Measurements from ENCODE around the gene ASXL1. TPM values are rescaled to one million over a fixed set of nuclear protein-coding genes. Genes with fewer than 3 reads are reported as not detected.
"Not testable (repeated sequence)": the region's sequence is repeated elsewhere in the genome, so short reads cannot be mapped to it uniquely, and the experiment has no call there.

ASXL1 gene
- polyA plus RNA-seq, 2 of the 4 experiments (the other 2 are of a cell fraction): 35.7 to 36.0 TPM

DNA sequence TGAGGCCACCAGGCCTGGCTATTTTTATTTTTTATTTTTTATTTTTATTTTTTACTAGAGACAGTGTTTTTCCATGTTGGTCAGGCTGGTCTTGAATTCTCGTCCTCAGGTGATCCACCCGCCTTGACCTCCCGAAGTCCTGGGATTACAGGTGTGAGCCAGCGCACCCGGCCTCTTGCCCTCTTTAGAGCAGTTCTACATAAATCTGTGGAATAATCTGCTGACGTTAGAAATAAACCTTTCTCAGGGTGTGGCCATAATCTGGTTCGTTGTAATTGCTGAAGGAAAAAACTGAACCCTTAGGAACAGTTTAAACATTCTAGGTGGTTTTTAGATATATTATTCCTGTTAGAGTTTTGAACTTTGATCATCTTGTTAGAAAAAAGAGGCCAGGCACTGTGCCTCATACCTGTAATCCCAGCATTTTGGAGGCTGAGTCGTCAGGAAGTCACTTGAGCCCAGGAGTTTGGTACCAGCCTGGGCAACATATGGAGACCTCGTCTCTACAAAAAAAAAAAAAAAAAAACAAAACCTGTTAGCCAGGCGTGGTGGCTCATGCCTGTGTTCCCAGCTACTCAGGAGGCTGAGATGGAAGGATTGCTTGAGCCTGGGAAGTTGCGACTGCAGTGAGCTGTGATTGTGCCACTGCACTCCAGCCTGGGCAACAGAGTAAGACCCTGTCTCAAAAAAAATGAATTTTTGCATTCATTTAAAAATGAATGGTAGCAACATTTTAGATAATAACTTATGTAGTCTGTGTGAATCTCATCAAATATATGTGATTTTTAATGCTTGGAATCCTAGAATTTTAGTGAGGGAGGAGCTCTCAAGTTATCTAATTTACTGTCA, 24.2 kb downstream of the ASXL1 start (continued):
- TF ChIP-seq, protein P1, sequence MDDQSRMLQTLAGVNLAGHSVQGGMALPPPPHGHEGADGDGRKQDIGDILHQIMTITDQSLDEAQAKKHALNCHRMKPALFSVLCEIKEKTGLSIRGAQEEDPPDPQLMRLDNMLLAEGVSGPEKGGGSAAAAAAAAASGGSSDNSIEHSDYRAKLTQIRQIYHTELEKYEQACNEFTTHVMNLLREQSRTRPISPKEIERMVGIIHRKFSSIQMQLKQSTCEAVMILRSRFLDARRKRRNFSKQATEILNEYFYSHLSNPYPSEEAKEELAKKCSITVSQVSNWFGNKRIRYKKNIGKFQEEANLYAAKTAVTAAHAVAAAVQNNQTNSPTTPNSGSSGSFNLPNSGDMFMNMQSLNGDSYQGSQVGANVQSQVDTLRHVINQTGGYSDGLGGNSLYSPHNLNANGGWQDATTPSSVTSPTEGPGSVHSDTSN (IDR thresholded peaks at IDR 0.05): no peak
- no peak for TF ChIP-seq ZC3H11A (IDR thresholded peaks at IDR 0.05)

- FAIRE-seq; H3K4me3 ChIP-seq; POLR2A ChIA-PET; ATAC-seq; H3K27ac ChIP-seq; H3K4me2 ChIP-seq; DNase-seq (ENCODE audit: low read depth in 1 of 2, low spot score in 1 of 2); H3K9me3 ChIP-seq: not testable (repeated sequence)
- WGBS (ENCODE audit: missing lambda C conversion rate): 95% methylated on average over 9 of the region's 9 CpGs
- CTCF ChIA-PET: interaction anchor here (1.2 kb wide), 1 partner anchor 12 kb away, joined by 3 read pairs; no protein-coding TSS in a partner anchor
- H3K4me1 ChIP-seq: peaks cover 19% of the 10 kb centered on the region; the same call in 2 of the 3 replicates
These were observed 25.3 kb downstream of the ASXL1 start for GRCh38 chr20:32383441-32383840.

DNA sequence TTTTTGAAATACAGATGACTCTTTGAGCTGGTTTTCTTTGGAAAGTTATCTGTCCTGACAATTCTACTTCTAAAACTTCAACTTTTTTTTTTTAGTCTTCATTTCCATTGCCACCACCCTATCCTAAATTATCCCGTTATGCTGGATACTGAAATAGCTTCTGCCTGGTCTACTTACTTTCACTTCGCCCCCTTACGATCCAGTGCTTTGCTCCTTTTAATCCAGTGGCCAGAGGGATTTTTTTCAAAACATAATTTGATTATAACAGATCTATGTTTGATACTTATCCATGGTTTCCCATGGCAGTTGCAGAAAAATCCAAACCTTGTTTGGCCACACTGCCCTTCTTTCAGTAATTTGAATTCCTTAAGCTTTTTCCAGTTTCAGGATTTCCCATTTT, 27.4 kb downstream of the ASXL1 start:
- ChIA-PET POLR2A (no interaction called here), CTCF (interaction anchor here (0.6 to 1.6 kb wide), 7 partner anchors 19 to 346 kb away, joined by 3 to 4 read pairs (median 3); no protein-coding TSS in a partner anchor)
- H3K4me1 ChIP-seq: peaks cover 19% of the 10 kb centered on the region; the same call in 2 of the 3 replicates
- ATAC-seq (no peak), FAIRE-seq (no peak), DNase-seq (ENCODE audit: low read depth in 1 of 2, low spot score in 1 of 2) (no peak)
- H3K4me3 ChIP-seq: no peak overlapping the region
- TF ChIP-seq RCOR1 (IDR thresholded peaks at IDR 0.05; ENCODE audit: low read depth, low read length): no peak
- no peak for TF ChIP-seq HOXA7 (CRISPR knock-in tag; IDR thresholded peaks at IDR 0.05)
- TF ChIP-seq RAD21 (conservative IDR thresholded peaks at IDR 0.05 in 1 of 2, IDR thresholded peaks at IDR 0.05 in 1 of 2): no peak
- TF ChIP-seq JUN (IDR thresholded peaks at IDR 0.05): no peak
- TF ChIP-seq, protein P1 (IDR thresholded peaks at IDR 0.05): no peak
- TF ChIP-seq, protein P2, sequence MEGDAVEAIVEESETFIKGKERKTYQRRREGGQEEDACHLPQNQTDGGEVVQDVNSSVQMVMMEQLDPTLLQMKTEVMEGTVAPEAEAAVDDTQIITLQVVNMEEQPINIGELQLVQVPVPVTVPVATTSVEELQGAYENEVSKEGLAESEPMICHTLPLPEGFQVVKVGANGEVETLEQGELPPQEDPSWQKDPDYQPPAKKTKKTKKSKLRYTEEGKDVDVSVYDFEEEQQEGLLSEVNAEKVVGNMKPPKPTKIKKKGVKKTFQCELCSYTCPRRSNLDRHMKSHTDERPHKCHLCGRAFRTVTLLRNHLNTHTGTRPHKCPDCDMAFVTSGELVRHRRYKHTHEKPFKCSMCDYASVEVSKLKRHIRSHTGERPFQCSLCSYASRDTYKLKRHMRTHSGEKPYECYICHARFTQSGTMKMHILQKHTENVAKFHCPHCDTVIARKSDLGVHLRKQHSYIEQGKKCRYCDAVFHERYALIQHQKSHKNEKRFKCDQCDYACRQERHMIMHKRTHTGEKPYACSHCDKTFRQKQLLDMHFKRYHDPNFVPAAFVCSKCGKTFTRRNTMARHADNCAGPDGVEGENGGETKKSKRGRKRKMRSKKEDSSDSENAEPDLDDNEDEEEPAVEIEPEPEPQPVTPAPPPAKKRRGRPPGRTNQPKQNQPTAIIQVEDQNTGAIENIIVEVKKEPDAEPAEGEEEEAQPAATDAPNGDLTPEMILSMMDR (IDR thresholded peaks at IDR 0.05): no peak
- WGBS (ENCODE audit: missing lambda C conversion rate): 89% methylated on average over 3 of the region's 3 CpGs
- H3K9me3 ChIP-seq: no peaks in the 10 kb centered on the region
- H3K4me2 ChIP-seq: no peak overlapping the region
- no peak overlapping the region for H3K27ac ChIP-seq

- H3K4me1 ChIP-seq: peaks cover 19% of the 10 kb centered on the region; the same call in 2 of the 3 replicates
- H3K27ac ChIP-seq: no peak overlapping the region
- CTCF ChIA-PET: interaction anchor here (0.9 to 1.6 kb wide), 4 partner anchors 19 to 99 kb away, joined by 3 to 4 read pairs (median 3); no protein-coding TSS in a partner anchor
- no peak overlapping the region for H3K4me3 ChIP-seq
- H3K4me2 ChIP-seq: no peak overlapping the region
- WGBS (ENCODE audit: missing lambda C conversion rate): 96% methylated on average over 1 of the region's 1 CpG
- TF ChIP-seq NFE2L2 (conservative IDR thresholded peaks at IDR 0.05; ENCODE audit: low read length) (no peak), RAD21 (conservative IDR thresholded peaks at IDR 0.05 in 1 of 2, IDR thresholded peaks at IDR 0.05 in 1 of 2) (no peak), FOXS1 (CRISPR knock-in tag; IDR thresholded peaks at IDR 0.05) (no peak), ZFP36 (IDR thresholded peaks at IDR 0.05; ENCODE audit: borderline replicate concordance, partially characterized antibody) (no peak), RNF2 (IDR thresholded peaks at IDR 0.05; ENCODE audit: borderline replicate concordance, low read depth) (no peak), HOXB5 (CRISPR knock-in tag; IDR thresholded peaks at IDR 0.05) (no peak), FOSL2 (IDR thresholded peaks at IDR 0.05) (no peak), FOSL2 (CRISPR knock-in tag; IDR thresholded peaks at IDR 0.05) (no peak), NPAS2 (CRISPR knock-in tag; IDR thresholded peaks at IDR 0.05; ENCODE audit: borderline replicate concordance) (no peak)
- TF ChIP-seq, protein P2 (IDR thresholded peaks at IDR 0.05): no peak
- no peak for FAIRE-seq
- H3K9me3 ChIP-seq: no peaks in the 10 kb centered on the region
- no peak for DNase-seq (ENCODE audit: low read depth in 1 of 2, low spot score in 1 of 2)
- POLR2A ChIA-PET: no interaction called here
- no peak for ATAC-seq
These were observed 28.0 kb downstream of the ASXL1 start for GRCh38 chr20:32386091-32386490.
